Eye (tissue), 1 donor: ENCODE measurements around the gene AMPD2.
A peak's percentile ranks its signal among the peaks of the same experiment; 100 is the strongest.

Experiments used
- DNase-seq: peaks from one replicate; pipeline ENCODE4 v3.0.0-alpha.2; 2015

AMPD2 gene

DNA sequence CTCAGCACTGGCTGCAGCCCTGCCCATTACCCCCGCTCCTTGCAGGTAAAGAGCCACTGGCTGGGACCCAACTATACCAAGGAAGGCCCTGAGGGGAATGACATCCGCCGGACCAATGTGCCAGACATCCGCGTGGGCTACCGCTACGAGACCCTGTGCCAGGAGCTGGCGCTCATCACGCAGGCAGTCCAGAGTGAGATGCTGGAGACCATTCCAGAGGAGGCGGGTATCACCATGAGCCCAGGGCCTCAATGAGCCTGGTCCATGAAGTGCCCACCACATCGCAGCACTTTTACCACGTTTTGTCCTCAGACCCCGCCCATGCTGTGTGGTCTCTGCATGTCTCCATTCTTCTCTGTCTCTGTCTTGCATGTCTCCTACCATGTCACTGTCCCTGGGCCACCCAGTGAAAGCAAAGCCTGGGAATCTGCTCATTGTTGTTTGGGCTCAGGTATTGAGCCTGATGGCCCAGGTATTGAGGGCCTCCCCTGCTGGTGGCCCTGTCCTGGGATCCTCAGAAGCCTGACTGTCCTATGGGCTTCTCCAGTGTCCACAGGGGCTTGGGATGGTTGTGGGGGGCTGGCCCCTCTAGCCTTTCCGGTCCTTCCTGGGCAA, 11.4 kb downstream of the AMPD2 start:
- DNase-seq = no peak

DNA sequence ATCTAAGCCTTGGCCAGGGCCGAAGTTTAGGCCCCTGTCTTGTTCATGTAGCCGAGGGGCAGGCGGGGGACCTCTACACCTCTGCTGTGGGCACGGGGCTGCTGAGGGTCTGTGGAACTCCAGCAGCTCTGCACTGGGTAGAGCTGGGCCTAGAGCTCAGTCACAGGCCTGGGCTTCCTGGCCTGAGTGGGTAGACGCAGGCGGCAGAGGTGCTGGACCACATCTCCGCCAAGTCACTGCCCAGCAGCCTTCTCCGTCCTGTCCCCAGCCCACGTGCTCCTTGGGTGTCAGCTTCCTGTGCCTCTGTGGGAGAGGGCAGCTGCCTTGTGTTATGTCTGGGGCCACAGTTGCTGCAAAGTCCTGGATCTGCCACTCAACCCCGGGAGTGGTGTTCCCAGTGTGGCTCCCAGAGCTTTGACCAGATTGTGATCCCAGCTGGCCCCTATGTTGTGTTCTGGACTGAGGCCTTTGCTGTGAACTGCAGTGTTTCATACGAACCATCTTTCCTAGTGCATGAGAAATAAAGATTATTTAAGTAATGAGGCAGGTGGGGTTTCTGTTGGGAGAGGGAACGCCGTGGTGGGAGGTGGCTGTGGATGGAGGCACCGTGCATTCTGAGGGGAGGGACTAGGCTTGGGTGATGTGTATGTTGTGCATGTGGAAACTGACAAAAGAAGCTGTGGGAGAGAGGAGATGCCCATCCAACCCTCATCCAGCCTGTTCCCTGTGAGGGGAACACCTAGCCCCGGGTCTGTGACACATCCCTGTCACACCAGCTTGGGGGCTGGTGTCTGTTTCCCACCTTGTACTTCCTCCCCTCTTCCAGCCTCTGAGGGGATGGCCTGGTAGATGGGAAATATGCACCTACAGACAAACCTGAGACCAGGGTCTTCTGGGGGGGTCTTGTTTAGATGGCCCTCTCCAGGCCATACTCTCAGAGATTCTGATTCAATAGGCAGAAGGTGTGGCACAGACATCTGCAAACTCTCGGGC, 12.2 kb downstream of the AMPD2 start:
- DNase-seq = no peak

DNA sequence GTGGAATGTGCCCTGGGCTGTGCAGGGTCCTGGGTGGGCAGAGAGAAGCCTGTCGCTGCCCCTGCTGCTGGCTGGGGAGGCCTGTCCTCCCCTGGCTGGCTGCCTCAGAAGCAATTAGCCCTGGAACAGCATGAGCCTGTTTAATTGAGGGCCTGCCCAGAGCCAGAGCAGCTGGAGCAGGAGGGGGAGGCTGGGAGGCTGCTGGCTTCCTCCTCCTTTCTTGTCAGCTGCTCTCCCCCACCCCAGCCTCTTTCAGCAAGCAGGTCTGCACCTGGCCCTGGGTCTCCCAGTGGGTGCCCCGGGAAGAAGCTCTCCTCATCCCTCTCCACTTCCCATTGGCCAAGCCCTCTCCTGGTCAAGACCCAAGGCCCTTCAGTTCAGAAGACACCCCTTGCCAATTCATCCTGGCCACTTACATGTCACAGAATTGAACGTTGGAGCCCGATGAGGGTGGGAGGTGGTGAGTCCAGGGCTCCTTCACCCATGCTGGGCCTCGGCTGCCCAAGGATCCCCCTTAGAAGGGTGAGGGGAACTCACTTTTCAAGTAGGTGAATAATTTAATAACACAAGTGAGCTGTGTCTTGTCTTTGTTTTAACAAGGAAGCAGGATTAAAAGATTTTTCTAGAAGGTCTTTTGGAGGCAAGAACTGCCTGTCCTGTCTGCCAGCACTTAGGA, 13.2 kb downstream of the AMPD2 start:
- DNase-seq = peak; percentile 90

DNA sequence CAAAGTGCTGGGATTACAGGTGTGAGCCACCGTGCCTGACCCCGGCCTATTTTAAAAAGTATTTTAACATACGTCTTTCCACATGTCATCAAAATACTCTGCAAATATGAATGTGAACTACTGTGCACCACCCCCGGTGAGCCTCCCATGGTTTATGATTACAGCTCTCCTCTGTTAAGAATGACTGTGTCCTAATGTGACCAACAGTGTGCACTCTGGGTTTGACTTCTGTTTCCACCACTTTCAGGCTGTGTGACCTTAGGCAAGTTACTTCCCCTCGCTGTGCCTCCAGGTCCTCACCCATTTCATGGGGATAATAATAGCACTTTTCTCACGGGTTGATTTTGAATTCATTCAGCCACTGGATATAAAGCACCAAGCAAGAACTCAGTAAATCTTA, 14.7 kb downstream of the AMPD2 start:
- no peak for DNase-seq

DNA sequence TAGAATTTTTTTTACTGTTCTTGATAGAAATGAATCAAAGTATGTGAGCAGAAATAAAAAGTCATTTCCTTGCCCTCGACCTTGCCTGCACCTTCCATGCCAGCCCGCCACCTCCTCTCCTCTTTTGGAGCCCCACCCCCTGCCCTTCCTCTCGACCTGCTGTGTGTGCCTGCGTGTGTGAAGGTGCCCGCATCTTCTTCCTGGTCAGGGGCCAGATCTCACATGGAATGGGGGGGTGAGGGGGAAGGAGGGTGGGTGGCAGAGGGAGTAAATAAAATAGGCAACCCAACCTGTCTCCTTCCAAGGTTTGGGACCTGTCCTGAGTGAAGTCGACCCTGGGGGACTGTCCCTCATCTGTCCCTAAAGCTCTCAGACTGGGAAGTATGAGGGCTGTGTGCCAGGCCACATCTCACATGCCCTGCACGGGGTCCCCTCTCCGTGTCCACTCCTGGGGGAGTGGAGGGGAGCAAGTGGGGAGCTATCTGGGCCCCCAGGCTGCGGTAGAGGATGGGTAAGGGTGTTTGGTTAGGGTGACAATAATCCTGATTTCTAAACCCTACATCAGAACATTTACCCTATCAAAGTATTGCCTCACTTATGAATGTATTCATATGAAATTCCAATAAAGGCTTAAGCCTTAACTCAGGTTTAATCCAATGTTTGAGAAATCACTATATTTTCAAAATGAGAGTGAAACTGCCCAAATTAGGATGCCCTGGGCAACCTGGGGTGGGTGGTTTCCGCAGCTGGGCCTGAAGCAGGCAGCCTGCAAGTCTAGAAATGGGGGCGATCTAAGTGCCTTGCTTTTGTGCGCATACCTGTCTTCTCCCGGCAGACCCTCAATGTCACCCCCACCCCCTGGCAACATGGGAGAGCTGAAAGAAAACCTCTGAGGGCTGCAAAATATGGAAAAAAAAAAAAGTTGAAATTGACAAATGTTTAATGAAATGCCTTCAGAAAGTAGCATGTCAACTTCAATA, 15.4 kb downstream of the AMPD2 start:
- DNase-seq = no peak

DNA sequence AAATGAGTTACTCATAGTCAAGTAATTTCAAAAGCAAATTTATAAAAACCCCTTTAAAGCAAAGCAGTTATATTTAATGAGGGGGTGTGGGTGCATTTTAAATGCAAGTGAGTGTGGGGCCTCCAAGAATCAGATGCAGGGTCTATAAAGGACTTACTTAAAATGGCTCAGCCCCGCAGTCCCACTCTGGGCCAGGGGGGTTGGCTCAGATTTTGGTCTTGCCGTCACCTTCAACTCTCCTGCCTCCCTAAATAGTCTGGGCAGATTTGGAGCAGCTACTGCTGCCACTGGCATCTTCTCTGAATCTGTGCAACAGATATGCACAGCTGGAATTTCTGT, 16.2 kb downstream of the AMPD2 start:
- no peak for DNase-seq

DNA sequence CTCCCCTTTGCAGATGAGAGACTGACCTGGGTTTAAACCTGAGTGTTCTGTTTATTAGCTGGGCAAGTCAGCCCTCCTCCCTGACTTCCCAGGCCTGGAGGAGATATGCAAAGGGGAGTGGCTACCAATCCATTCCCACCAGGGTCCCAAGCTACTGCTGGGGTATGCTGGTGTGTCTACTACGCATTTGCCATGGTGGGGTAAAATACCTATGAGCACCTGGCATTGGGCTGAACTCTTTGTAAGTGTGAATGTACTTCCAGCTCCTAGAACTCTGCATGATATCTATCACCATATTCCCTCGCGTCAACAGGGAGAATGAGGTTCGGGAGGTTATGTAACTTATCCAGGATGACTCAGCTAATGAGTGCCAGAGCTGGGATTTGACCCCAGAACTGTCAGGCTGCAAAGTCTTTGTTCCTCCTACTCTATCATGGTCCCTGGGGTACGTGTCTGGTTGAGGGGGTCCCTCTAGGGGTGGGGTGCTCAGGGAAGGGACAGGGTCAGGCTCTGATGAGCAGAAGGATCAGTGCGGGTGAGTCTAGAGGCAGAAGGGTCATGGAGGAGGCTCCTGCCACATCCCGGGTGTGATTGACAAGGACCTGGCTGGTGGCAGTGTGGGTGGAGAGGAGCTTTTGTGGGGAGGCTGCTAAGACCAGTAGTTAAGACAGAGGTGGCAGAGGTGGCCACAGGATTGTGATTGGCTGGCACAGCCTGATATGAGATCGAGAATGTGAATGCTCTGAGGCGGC, 16.7 kb downstream of the AMPD2 start:
- DNase-seq = no peak

DNA sequence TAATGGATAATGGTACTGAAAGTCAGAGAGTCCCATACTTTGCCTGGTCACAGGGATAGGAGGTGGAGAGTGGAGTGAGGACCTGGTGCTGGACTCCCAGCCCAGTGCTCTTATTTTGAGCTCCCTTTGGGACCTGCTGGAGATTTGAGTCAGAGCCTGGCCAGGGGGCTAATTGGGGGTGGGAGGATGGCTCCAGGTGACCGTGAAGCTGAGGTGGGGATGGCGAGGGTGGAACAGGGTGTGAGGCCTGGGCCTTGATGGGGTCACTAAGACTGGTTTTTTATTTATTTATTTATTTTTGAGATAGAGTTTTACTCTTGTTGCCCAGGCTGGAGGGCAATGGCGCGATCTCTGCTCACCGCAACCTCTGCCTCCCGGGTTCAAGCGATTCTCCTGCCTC, 17.8 kb downstream of the AMPD2 start:
- DNase-seq = no peak

DNA sequence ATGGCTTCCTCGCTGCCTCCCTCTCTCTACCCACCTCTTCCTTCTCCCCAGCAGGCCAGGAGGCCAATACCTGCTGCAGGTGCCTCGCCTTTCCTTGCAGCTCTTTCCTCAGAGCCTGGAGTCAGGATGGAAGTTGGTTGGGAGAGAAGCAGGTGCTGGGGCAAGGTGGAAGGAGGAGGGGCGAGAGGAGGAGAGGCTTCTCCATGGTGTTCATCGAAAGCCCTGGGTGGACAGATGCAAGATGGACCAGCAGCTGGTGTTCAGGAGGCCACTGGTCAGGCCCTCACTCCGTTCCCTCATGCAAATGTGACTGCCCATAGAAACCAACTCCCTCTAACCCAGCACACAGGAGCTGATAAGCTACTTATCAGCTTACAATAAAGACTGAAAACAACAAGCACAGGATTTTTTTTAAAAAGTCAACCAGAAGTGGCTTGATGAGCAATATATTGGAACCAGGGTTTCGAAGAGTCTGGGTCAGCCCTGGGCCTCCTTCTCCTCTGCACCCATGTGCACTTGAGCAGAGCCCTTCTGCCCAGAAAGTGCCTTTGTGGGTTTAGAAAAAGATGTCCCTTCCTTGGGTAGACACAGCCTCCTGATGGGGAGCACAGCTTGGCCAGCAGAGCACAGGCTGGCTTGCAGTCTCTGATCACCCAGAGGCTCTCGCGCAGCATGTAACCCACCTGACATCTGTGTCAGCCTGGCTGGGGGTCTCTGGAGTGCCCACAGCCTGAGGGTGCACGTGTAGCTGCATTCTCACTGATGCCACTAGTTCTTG, 19.6 kb downstream of the AMPD2 start:
- peak; percentile 23 for DNase-seq

DNA sequence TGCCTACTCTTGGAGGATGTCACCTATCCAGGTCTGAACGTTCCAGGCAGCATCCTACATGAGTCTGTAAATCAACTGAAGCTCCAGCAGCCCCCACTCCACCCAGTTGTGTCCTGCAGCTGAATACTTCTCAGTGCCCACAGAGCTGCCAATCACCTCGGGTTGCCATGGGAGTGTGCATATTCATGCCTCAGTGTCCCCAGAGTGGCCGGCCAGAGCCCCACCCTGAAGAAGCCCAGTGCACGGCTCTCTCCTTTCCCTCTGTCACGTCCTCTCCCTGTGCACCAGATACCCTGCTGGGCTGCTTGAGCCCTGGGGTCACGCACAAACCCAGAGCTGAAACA, 20.2 kb downstream of the AMPD2 start:
- DNase-seq = peak; percentile 15

DNA sequence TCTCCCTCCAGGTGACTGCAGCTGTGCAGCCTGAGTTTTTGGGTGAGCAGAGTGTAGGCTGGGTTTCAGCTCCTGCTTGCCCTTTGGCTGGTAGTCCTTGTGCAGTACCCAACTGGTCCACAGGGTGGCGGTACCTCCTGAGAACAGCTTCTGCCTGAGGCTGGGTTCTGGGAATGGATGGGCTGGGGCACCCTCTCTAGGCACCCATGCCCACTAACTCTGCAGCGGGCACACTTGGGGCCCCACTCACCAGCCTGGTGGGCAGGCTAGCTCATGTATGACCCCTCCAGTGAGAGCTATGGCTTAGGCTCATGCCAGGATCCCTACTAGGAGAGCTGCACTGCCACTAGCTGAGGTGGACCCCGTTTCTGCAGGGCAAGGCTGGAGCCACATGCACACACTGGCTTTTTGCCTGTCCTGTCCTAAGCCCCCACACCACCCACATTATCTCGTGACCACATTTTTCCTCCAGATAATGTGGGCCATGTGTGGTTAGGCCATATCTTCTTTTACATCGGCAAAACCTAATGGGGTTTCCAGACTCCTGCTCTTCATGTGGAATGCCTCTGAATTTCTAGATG, 20.7 kb downstream of the AMPD2 start:
- DNase-seq = peak; percentile 89

DNA sequence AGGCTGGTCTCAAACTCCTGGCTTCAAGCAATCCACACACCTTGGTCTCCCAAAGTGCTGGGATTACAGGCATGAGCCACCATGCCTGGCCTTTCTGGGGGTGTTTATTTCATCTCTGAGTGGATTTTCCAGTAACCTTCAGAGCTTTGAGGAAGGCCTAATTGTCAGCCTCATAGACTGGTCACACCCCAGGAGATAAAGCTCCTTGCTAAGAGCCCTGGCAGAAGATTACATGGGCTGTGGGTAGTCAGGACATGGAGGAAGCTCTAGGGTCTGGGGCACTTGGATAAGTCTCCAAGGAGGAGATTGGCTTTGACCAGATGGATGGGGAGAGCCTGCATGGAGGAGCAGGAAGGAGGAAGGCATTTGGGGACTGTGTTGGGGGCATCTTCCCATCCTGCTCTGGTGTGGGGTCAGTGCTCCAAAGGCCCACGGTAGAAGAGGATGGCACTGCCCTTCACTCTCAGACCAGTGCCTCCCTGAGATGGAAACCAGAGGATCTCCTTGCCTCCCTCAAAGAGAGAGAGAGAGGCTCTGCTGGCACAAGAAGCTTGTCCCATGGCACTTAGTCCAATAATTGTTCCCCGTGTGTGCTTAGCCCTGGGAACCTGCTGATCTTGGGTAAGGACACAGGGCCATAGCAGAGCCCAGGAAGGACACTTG, 21.6 kb downstream of the AMPD2 start:
- no peak for DNase-seq

DNA sequence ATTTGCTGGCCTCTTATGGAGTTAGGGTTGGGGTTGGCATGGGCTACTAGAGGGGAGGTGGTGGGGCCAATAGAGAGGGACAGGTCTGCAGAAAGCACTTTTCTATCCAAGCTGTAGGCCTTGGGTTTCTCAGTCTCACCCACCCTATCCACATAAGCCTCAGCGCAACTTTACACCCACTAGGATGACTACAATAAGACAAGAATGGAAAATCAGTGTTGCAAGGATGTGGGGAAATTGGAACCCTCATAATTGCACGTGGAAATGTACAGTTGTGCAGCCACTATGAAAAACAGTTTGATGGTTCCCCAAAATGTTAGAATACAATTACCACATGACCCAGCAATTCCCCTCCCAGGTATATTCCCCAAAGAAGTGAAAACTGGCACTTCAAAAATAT, 22.2 kb downstream of the AMPD2 start:
- DNase-seq = no peak

DNA sequence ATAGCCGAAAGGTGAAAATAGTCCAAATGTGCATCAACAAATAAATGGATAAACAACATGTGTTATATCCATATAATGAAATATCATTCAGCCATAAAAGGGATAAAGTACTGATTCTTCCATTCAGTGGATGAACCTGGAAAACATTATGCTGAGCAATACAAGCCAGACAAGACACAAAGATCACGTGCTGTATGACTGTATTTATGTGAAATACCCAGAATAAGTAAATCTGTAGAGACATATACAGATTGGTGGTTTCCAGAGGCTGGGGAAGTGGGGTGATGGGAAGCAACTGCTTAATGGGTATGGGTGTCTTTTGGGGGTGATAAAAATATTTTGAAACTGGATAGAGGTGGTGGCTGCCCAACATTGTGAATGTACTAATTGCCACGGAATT, 23.0 kb downstream of the AMPD2 start:
- no peak for DNase-seq

DNA sequence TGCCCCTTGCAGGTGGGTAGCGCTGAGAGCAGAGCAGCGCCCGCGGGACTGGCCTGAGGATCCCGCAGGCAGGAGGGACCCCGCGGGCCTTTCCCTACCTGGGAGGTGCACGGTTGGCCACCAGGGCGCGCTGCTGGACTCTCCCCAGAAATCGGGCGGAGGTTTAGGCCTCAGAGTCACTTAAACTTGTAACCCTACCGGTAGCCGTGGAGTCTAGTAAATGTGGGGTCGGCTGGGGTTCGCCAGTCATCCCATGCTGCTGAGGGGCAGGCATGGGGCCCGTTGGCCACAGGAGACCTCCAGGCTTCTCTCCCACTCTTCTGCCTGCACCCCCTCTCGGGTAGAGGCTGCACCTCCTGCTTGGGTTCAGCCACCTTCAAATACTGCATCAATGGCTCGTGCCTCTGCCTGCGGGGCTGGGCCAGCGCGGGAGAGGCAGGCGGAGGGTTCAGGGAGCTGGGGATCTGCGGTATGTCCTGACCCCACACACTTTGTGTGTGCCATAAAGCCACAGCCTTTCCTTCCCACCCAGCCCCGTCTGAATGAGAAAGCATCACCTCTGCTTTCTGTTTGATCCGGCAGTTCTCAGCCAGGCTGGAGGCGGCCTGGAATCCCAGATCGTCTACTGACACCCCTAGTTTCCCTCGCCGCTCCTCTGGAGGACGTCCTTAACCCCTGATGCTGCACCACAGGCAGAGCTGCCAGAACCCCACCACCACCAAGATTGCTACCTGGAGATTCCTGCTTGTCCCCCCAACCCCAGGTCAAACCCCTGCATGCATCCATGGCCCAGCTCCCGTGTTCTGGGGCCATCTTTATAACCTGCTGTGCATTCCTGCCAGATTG, 24.0 kb downstream of the AMPD2 start:
- peak; percentile 88 for DNase-seq

DNA sequence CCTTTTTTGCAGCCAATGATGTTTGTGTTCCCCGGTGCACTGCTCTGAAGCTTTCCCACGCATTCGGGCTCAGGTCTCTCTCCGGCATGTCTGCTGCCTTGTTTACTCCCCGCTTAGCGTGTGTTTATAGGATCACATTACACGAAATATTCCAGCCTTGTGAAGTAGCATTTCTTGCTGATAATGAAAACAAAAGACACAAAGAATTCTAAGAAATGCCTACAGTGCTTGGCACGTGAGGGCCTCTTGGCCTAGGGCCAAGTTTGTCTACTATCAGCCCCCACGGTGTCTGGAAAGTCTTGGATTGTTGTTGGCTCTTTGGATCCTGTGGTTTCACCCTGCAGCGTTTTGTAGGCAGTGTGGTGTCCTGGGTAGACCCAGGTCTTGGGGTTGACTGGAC, 25.0 kb downstream of the AMPD2 start:
- DNase-seq = no peak

DNA sequence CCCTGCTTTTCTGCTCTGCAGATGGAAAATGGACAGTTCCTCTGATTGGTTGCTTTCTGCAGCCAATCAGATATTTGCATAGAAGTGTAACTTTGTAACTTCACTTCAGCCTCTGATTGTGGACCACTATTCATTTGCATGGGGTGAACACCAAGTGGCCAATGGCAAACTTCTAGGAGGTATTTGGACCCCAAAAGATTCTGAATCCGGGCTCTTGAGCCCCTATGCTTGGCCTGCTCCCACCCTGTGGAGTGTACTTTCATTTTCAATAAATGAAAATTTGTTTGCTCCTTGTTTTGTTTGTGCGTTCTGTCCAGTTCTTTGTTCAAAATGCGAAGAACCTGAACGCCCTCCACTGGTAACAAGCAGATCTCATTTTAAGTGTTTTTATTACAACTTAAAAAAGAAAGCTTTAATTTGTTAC, 29.9 kb downstream of the AMPD2 start:
- no peak for DNase-seq

DNA sequence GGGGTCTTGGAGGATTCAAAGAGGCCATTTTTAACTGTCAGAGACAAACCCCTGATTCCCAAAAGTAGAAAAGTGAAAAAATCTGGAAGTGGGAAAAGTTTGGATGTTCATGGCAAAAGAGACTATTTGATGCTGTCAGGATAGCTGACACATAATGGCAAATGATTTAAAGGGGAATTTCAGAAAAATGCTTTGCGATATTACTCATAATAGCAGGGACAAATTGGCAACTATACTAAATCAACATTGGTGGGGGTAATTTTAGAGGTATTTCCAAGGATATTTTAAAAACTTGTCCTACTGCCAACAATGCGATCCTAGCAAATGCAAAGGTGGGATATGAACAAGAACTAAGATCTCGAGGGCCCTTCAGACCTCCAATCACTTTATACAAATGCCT, 31.0 kb downstream of the AMPD2 start:
- no peak for DNase-seq

DNA sequence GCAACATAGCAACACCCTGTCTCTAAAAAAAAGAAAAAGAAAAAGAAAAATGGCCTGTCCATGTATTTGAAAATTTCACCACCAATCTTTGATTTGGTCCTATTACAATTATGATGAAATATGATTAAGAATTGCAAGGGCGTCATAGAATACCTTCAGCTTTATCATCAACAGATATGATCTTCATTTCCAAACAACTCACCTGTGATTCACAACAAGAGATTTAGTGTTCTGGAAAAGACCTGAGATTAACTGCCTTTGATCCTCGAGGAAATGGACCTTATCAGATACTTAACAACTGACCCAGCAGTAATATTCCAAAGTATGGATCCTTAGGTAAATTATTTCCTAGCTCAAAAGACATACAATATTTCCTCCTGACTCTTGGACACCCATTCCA, 32.8 kb downstream of the AMPD2 start:
- DNase-seq = no peak
